ENCODE data around the gene RAB5B. TPM values are rescaled to one million over a fixed set of nuclear protein-coding genes. Genes with fewer than 3 reads are reported as not detected.

Gene RAB5B
- total RNA-seq, 1 experiment from 2014 or later, result 55.0 TPM

DNA sequence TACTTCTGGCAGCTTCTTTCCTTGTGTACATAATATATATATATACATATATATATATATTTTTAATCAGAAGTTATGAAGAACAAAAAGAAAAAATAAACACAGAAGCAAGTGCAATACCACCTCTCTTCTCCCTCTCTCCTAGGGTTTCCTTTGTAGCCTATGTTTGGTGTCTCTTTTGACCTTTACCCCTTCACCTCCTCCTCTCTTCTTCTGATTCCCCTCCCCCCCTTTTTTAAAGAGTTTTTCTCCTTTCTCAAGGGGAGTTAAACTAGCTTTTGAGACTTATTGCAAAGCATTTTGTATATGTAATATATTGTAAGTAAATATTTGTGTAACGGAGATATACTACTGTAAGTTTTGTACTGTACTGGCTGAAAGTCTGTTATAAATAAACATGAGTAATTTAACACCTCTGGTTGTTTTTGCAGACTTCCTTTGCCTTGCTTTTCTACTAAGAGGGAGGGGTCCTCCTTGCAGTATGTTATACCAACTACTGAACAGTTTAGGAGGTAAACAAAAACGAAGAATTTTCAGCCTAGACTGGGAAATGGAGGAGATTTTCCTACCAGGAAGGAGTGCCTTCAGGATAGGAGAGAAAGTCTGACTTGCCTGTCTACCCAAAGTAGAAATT is 64.3 kb downstream of the RAB5B start (continued):
- TF ChIP-seq, protein P1, sequence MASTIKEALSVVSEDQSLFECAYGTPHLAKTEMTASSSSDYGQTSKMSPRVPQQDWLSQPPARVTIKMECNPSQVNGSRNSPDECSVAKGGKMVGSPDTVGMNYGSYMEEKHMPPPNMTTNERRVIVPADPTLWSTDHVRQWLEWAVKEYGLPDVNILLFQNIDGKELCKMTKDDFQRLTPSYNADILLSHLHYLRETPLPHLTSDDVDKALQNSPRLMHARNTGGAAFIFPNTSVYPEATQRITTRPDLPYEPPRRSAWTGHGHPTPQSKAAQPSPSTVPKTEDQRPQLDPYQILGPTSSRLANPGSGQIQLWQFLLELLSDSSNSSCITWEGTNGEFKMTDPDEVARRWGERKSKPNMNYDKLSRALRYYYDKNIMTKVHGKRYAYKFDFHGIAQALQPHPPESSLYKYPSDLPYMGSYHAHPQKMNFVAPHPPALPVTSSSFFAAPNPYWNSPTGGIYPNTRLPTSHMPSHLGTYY (CRISPR knock-in tag; IDR thresholded peaks at IDR 0.05), result no peak
- TF ChIP-seq ATF1 (CRISPR knock-in tag; IDR thresholded peaks at IDR 0.05), result no peak
- TF ChIP-seq, protein P2, sequence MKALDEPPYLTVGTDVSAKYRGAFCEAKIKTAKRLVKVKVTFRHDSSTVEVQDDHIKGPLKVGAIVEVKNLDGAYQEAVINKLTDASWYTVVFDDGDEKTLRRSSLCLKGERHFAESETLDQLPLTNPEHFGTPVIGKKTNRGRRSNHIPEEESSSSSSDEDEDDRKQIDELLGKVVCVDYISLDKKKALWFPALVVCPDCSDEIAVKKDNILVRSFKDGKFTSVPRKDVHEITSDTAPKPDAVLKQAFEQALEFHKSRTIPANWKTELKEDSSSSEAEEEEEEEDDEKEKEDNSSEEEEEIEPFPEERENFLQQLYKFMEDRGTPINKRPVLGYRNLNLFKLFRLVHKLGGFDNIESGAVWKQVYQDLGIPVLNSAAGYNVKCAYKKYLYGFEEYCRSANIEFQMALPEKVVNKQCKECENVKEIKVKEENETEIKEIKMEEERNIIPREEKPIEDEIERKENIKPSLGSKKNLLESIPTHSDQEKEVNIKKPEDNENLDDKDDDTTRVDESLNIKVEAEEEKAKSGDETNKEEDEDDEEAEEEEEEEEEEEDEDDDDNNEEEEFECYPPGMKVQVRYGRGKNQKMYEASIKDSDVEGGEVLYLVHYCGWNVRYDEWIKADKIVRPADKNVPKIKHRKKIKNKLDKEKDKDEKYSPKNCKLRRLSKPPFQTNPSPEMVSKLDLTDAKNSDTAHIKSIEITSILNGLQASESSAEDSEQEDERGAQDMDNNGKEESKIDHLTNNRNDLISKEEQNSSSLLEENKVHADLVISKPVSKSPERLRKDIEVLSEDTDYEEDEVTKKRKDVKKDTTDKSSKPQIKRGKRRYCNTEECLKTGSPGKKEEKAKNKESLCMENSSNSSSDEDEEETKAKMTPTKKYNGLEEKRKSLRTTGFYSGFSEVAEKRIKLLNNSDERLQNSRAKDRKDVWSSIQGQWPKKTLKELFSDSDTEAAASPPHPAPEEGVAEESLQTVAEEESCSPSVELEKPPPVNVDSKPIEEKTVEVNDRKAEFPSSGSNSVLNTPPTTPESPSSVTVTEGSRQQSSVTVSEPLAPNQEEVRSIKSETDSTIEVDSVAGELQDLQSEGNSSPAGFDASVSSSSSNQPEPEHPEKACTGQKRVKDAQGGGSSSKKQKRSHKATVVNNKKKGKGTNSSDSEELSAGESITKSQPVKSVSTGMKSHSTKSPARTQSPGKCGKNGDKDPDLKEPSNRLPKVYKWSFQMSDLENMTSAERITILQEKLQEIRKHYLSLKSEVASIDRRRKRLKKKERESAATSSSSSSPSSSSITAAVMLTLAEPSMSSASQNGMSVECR (CRISPR knock-in tag; IDR thresholded peaks at IDR 0.05; ENCODE audit: borderline replicate concordance), result no peak
- TF ChIP-seq, protein P3, sequence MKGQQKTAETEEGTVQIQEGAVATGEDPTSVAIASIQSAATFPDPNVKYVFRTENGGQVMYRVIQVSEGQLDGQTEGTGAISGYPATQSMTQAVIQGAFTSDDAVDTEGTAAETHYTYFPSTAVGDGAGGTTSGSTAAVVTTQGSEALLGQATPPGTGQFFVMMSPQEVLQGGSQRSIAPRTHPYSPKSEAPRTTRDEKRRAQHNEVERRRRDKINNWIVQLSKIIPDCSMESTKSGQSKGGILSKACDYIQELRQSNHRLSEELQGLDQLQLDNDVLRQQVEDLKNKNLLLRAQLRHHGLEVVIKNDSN (CRISPR knock-in tag; IDR thresholded peaks at IDR 0.05), result no peak
- no peak for TF ChIP-seq FOXP1 (CRISPR knock-in tag; IDR thresholded peaks at IDR 0.05; ENCODE audit: borderline replicate concordance)
- TF ChIP-seq NR2C2 (CRISPR knock-in tag; IDR thresholded peaks at IDR 0.05), result no peak

DNA sequence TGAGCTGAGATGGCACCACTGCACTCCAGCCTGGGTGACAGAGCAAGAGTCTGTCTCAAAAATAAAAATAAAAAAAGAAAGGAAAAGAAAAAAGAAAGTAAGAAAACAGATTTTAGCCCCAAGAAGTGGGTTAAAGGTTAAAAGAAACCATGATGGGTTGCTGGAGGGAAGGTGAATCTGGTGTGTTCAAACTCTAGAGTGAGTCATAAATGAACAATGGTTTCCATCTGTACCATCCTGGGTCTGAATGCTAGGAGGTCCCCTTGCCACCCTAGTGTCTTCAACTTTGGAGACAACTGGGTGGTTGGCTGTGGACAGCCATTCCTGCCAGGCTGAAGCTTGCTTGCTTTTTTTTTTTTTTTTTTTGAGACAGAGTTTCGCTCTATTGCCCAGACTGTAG is 66.3 kb downstream of the RAB5B start:
- Mint-ChIP-seq H3K27me3 (ENCODE audit: low read depth) (no peaks in the 10 kb centered on the region), H3K9me3 (no peaks in the 10 kb centered on the region), H3K4me3 (peak overlapping the region; percentile 75), H3K4me1 (peaks cover 45% of the 10 kb centered on the region), H3K27ac (no peak overlapping the region; the same call in 1 of the 2 replicates), H3K36me3 (peaks cover 31% of the 10 kb centered on the region)
- ATAC-seq, result no peak
- ChIA-PET POLR2A (interaction anchor here (0.7 kb wide), 1 partner anchor 100 kb away, joined by 3 read pairs; no protein-coding TSS in a partner anchor), CTCF (interaction anchor here (0.7 to 1.4 kb wide), 5 partner anchors 33 to 323 kb away, joined by 3 to 6 read pairs (median 3); partner anchors contain the start of gene SMARCC2)
- no peak for DNase-seq (ENCODE audit: low spot score)
- TF ChIP-seq, protein P4, sequence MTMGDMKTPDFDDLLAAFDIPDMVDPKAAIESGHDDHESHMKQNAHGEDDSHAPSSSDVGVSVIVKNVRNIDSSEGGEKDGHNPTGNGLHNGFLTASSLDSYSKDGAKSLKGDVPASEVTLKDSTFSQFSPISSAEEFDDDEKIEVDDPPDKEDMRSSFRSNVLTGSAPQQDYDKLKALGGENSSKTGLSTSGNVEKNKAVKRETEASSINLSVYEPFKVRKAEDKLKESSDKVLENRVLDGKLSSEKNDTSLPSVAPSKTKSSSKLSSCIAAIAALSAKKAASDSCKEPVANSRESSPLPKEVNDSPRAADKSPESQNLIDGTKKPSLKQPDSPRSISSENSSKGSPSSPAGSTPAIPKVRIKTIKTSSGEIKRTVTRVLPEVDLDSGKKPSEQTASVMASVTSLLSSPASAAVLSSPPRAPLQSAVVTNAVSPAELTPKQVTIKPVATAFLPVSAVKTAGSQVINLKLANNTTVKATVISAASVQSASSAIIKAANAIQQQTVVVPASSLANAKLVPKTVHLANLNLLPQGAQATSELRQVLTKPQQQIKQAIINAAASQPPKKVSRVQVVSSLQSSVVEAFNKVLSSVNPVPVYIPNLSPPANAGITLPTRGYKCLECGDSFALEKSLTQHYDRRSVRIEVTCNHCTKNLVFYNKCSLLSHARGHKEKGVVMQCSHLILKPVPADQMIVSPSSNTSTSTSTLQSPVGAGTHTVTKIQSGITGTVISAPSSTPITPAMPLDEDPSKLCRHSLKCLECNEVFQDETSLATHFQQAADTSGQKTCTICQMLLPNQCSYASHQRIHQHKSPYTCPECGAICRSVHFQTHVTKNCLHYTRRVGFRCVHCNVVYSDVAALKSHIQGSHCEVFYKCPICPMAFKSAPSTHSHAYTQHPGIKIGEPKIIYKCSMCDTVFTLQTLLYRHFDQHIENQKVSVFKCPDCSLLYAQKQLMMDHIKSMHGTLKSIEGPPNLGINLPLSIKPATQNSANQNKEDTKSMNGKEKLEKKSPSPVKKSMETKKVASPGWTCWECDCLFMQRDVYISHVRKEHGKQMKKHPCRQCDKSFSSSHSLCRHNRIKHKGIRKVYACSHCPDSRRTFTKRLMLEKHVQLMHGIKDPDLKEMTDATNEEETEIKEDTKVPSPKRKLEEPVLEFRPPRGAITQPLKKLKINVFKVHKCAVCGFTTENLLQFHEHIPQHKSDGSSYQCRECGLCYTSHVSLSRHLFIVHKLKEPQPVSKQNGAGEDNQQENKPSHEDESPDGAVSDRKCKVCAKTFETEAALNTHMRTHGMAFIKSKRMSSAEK (CRISPR knock-in tag; IDR thresholded peaks at IDR 0.05; ENCODE audit: borderline replicate concordance), result no peak
- TF ChIP-seq, protein P1 (CRISPR knock-in tag; IDR thresholded peaks at IDR 0.05), result no peak
- TF ChIP-seq IRF2 (CRISPR knock-in tag; IDR thresholded peaks at IDR 0.05; ENCODE audit: borderline replicate concordance, low read depth) (no peak), PRRX2 (CRISPR knock-in tag; IDR thresholded peaks at IDR 0.05) (no peak), JAZF1 (CRISPR knock-in tag; IDR thresholded peaks at IDR 0.05) (no peak), HMGA2 (CRISPR knock-in tag; IDR thresholded peaks at IDR 0.05) (no peak), RELA (CRISPR knock-in tag; IDR thresholded peaks at IDR 0.05; ENCODE audit: borderline replicate concordance) (no peak)
- TF ChIP-seq, protein P5, sequence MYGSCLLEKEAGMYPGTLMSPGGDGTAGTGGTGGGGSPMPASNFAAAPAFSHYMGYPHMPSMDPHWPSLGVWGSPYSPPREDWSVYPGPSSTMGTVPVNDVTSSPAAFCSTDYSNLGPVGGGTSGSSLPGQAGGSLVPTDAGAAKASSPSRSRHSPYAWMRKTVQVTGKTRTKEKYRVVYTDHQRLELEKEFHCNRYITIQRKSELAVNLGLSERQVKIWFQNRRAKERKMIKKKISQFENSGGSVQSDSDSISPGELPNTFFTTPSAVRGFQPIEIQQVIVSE (CRISPR knock-in tag; IDR thresholded peaks at IDR 0.05; ENCODE audit: borderline replicate concordance), result no peak
- TF ChIP-seq, protein P6, sequence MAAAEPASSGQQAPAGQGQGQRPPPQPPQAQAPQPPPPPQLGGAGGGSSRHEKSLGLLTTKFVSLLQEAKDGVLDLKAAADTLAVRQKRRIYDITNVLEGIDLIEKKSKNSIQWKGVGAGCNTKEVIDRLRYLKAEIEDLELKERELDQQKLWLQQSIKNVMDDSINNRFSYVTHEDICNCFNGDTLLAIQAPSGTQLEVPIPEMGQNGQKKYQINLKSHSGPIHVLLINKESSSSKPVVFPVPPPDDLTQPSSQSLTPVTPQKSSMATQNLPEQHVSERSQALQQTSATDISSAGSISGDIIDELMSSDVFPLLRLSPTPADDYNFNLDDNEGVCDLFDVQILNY (CRISPR knock-in tag; IDR thresholded peaks at IDR 0.05), result no peak
- TF ChIP-seq, protein P7, sequence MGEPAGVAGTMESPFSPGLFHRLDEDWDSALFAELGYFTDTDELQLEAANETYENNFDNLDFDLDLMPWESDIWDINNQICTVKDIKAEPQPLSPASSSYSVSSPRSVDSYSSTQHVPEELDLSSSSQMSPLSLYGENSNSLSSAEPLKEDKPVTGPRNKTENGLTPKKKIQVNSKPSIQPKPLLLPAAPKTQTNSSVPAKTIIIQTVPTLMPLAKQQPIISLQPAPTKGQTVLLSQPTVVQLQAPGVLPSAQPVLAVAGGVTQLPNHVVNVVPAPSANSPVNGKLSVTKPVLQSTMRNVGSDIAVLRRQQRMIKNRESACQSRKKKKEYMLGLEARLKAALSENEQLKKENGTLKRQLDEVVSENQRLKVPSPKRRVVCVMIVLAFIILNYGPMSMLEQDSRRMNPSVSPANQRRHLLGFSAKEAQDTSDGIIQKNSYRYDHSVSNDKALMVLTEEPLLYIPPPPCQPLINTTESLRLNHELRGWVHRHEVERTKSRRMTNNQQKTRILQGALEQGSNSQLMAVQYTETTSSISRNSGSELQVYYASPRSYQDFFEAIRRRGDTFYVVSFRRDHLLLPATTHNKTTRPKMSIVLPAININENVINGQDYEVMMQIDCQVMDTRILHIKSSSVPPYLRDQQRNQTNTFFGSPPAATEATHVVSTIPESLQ (CRISPR knock-in tag; IDR thresholded peaks at IDR 0.05), result no peak
- TF ChIP-seq, protein P8, sequence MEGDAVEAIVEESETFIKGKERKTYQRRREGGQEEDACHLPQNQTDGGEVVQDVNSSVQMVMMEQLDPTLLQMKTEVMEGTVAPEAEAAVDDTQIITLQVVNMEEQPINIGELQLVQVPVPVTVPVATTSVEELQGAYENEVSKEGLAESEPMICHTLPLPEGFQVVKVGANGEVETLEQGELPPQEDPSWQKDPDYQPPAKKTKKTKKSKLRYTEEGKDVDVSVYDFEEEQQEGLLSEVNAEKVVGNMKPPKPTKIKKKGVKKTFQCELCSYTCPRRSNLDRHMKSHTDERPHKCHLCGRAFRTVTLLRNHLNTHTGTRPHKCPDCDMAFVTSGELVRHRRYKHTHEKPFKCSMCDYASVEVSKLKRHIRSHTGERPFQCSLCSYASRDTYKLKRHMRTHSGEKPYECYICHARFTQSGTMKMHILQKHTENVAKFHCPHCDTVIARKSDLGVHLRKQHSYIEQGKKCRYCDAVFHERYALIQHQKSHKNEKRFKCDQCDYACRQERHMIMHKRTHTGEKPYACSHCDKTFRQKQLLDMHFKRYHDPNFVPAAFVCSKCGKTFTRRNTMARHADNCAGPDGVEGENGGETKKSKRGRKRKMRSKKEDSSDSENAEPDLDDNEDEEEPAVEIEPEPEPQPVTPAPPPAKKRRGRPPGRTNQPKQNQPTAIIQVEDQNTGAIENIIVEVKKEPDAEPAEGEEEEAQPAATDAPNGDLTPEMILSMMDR (IDR thresholded peaks at IDR 0.05), result no peak

Measured in WTC11 (cell line).